Neural cell (in vitro differentiated cells): ENCODE measurements around the gene CPNE5. TPM values are rescaled to one million over a fixed set of nuclear protein-coding genes. Genes with fewer than 3 reads are reported as not detected.

Experiments
- H2AFZ ChIP-seq: fragments of 200-600, 300-800 bp; sonication (generic), shearing (Covaris generic); 2 replicates; pipeline ENCODE4 v1.6.0; 2014; ENCODE audit warnings: low read depth, mild to moderate bottlenecking, antibody characterized with exemption, low read length, moderate library complexity
- H3F3A ChIP-seq: fragments of 200-600 bp; shearing (Covaris generic); 2 replicates; pipeline ENCODE4 v1.6.1; 2016; ENCODE audit warnings: mild to moderate bottlenecking, moderate library complexity, mixed read lengths, antibody characterized with exemption, low read length; ENCODE audit not compliant: insufficient read depth, poor library complexity, severe bottlenecking
- H3K27ac ChIP-seq: fragments of 200-600, 300-800 bp; sonication (generic), shearing (Covaris generic); 2 replicates; pipeline ENCODE4 v1.5.1; 2014; ENCODE audit warnings: mild to moderate bottlenecking, low read length, moderate library complexity
- H3K27me3 ChIP-seq: fragments of 300-800, 200-600 bp; sonication (generic), shearing (Covaris generic); 2 replicates; pipeline ENCODE4 v1.6.0; 2014; ENCODE audit warnings: mild to moderate bottlenecking, low read depth, low read length, moderate library complexity; ENCODE audit not compliant: insufficient read depth
- H3K36me3 ChIP-seq: fragments of 300-800, 200-600 bp; sonication (generic), shearing (Covaris generic); 2 replicates; pipeline ENCODE4 v1.5.1; 2014; ENCODE audit warnings: mild to moderate bottlenecking, antibody characterized with exemption, low read length, moderate library complexity; ENCODE audit not compliant: insufficient read depth
- H3K4me2 ChIP-seq: fragments of 300-800, 200-600 bp; sonication (generic), shearing (Covaris generic); 2 replicates; pipeline ENCODE4 v1.6.0; 2014; ENCODE audit warnings: mild to moderate bottlenecking, low read length
- H3K4me3 ChIP-seq: fragments of 300-800, 200-600 bp; sonication (generic), shearing (Covaris generic); 2 replicates; pipeline ENCODE4 v1.5.1; 2014; ENCODE audit warnings: mild to moderate bottlenecking, low read length, moderate library complexity
- H3K79me2 ChIP-seq: fragments of 200-600 bp; shearing (Covaris generic); replicated peaks from 2 replicates; pipeline ENCODE4 v1.6.0; 2014; ENCODE audit warnings: mild to moderate bottlenecking, low read length, moderate library complexity; ENCODE audit not compliant: insufficient read depth
- H3K9ac ChIP-seq: fragments of 300-800, 200-600 bp; sonication (generic), shearing (Covaris generic); 2 replicates; pipeline ENCODE4 v1.6.1; 2016; ENCODE audit warnings: mild to moderate bottlenecking, low read length, mixed read lengths
- H3K9me2 ChIP-seq: fragments of 200-600 bp; shearing (Covaris generic); 2 replicates; pipeline ENCODE4 v1.6.1; 2016; ENCODE audit warnings: mild to moderate bottlenecking, low read length, mixed read lengths; ENCODE audit not compliant: insufficient read depth
- H3K9me3 ChIP-seq: fragments of 200-600, 300-800 bp; sonication (generic), shearing (Covaris generic); 2 replicates; pipeline ENCODE4 v1.6.1; 2016; ENCODE audit warnings: mild to moderate bottlenecking, mixed run types, low read length, moderate library complexity, mixed read lengths
- H4K20me1 ChIP-seq: fragments of 200-600 bp; shearing (Covaris generic); 2 replicates; pipeline ENCODE4 v1.6.1; 2016; ENCODE audit warnings: mild to moderate bottlenecking, mixed run types; ENCODE audit not compliant: insufficient read depth
- CTCF ChIP-seq: fragments of 450-650 bp; IDR thresholded peaks from 2 replicates; pipeline ENCODE4 v1.5.1; 2014; ENCODE audit warnings: antibody characterized with exemption, mild to moderate bottlenecking, moderate library complexity; ENCODE audit not compliant: poor library complexity, severe bottlenecking
- EP300 ChIP-seq: fragments of 450-650 bp; conservative IDR thresholded peaks from 2 replicates; pipeline ENCODE4 v1.6.1; 2014; ENCODE audit warnings: antibody characterized with exemption, mild to moderate bottlenecking, moderate library complexity; ENCODE audit not compliant: poor library complexity, severe bottlenecking
- EZH2 ChIP-seq: fragments of 200-600, 300-800 bp; shearing (Covaris generic), sonication (generic); IDR thresholded peaks from 2 replicates; pipeline ENCODE4 v1.6.1; 2014; ENCODE audit warnings: antibody characterized with exemption, low read length, borderline replicate concordance, mild to moderate bottlenecking; ENCODE audit not compliant: insufficient read depth, poor library complexity, severe bottlenecking
- MXI1 ChIP-seq: fragments of 450-650 bp; conservative IDR thresholded peaks from 2 replicates; pipeline ENCODE4 v1.6.1; 2014; ENCODE audit warnings: antibody characterized with exemption, mild to moderate bottlenecking; ENCODE audit not compliant: poor library complexity, severe bottlenecking
- POLR2AphosphoS5 ChIP-seq: IDR thresholded peaks from 2 replicates; pipeline ENCODE4 v1.6.1; 2012
- RAD21 ChIP-seq: fragments of 450-650 bp; conservative IDR thresholded peaks from 2 replicates; pipeline ENCODE4 v1.6.1; 2014; ENCODE audit warnings: antibody characterized with exemption, mild to moderate bottlenecking, moderate library complexity
- REST ChIP-seq: IDR thresholded peaks from 2 replicates; pipeline ENCODE4 v1.6.1; 2012; ENCODE audit warnings: borderline replicate concordance
- SMC3 ChIP-seq: fragments of 450-650 bp; conservative IDR thresholded peaks from 2 replicates; pipeline ENCODE4 v1.6.1; 2014; ENCODE audit warnings: antibody characterized with exemption, mild to moderate bottlenecking, moderate library complexity; ENCODE audit not compliant: poor library complexity
- TAF1 ChIP-seq: IDR thresholded peaks from 2 replicates; pipeline ENCODE4 v1.6.1; 2012; ENCODE audit warnings: low read depth
- polyA plus RNA-seq: library from polyadenylated mRNA; depleted of rRNA; stranded (reverse); fragments of >200 nt; gene quantifications from 2 replicates; pipeline ENCODE4 v1.2.3, GENCODE V29; 2014

CPNE5 gene
- polyA plus RNA-seq, 1 donor from 2014 or later: 8.7 TPM

GRCh38 chr6:36824253-36824652 lies 15.0 kb downstream of the CPNE5 start:
- H3F3A ChIP-seq: no peaks in the 10 kb centered on the region
- no peaks in the 10 kb centered on the region for H3K36me3 ChIP-seq
- no peaks in the 10 kb centered on the region for H3K9me2 ChIP-seq
- no peak overlapping the region for H3K9ac ChIP-seq
- H3K4me3 ChIP-seq: no peak overlapping the region
- no peak for TF ChIP-seq EZH2
- no peak for TF ChIP-seq CTCF
- TF ChIP-seq POLR2AphosphoS5: no peak
- no peak for TF ChIP-seq TAF1
- TF ChIP-seq REST: no peak
- no peak for TF ChIP-seq EP300
- no peak for TF ChIP-seq SMC3
- no peak for TF ChIP-seq RAD21
- TF ChIP-seq MXI1: no peak
- H3K27ac ChIP-seq: no peak overlapping the region
- H2AFZ ChIP-seq: no peak overlapping the region
- no peaks in the 10 kb centered on the region for H3K79me2 ChIP-seq
- no peak overlapping the region for H3K4me2 ChIP-seq
- H3K27me3 ChIP-seq: no peaks in the 10 kb centered on the region
- no peaks in the 10 kb centered on the region for H3K9me3 ChIP-seq
- H4K20me1 ChIP-seq: no peaks in the 10 kb centered on the region

- Histone ChIP-seq H2AFZ (no peak overlapping the region), H3K9ac (no peak overlapping the region), H4K20me1 (no peaks in the 10 kb centered on the region), H3F3A (no peaks in the 10 kb centered on the region), H3K4me2 (no peak overlapping the region), H3K27ac (no peak overlapping the region), H3K27me3 (no peaks in the 10 kb centered on the region), H3K36me3 (no peaks in the 10 kb centered on the region), H3K4me3 (no peak overlapping the region), H3K9me2 (no peaks in the 10 kb centered on the region), H3K79me2 (no peaks in the 10 kb centered on the region), H3K9me3 (no peaks in the 10 kb centered on the region)
- no peak for TF ChIP-seq SMC3
- TF ChIP-seq CTCF: no peak
- TF ChIP-seq RAD21: no peak
- TF ChIP-seq REST: no peak
- no peak for TF ChIP-seq POLR2AphosphoS5
- no peak for TF ChIP-seq EP300
- no peak for TF ChIP-seq EZH2
- no peak for TF ChIP-seq MXI1
- TF ChIP-seq TAF1: no peak
Observed at GRCh38 chr6:36823421-36824096, 15.7 kb downstream of the CPNE5 start.
